ENCODE results near the gene LDLRAD4. TPM values are rescaled to one million over a fixed set of nuclear protein-coding genes. Genes with fewer than 3 reads are reported as not detected.

The LDLRAD4 gene
- total and polyA plus RNA-seq, 8 donors: 2.0 to 47.9 (median 9.0) TPM

GRCh38 chr18:13594551-13594950, 376.0 kb downstream of the LDLRAD4 start:
- no peak for DNase-seq
- intact Hi-C loops (cut with DNase I; ENCODE audit: low total_unique reads): no loop called here
- no peaks in the 10 kb centered on the region for H3K27me3 ChIP-seq
- no peak for TF ChIP-seq POLR2AphosphoS5 (IDR thresholded peaks at IDR 0.05)
- TF ChIP-seq POLR2A (IDR thresholded peaks at IDR 0.05): no peak
- no peak for TF ChIP-seq CTCF (IDR thresholded peaks at IDR 0.05)
- TF ChIP-seq EP300 (IDR thresholded peaks at IDR 0.05): no peak
- H3K27ac ChIP-seq: no peak overlapping the region
- no peaks in the 10 kb centered on the region for H3K36me3 ChIP-seq
- H3K9me3 ChIP-seq: peaks cover 11 to 39% (median 21%) of the 10 kb centered on the region in 4 donors
- no peaks in the 10 kb centered on the region for H3K4me1 ChIP-seq
- H3K4me3 ChIP-seq: no peak overlapping the region
- WGBS, 5 donors: 89 to 97% (median 95%) methylated on average over 2 of the region's 2 CpGs

DNA sequence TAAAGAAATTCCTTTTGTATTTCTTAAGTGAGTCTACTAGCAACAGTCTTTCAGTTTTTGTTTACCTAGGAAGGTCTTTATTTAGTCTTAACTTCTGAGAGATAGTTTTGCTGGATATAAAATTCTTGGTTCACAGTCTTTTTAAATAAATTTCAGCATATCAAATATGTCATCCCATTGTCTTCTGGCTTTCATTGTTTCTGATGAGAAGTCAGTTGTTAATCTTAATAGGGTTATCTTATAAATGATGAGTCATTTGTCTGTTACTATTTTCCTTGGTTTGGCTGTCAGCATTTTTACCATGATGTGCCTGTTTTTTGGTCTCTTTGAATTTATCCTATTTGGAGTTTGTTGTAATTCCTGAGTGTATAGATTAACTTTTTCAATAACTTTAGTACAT, 378.5 kb downstream of the LDLRAD4 start:
- Histone ChIP-seq H3K4me3 (no peak overlapping the region), H3K9me3 (peaks cover 11 to 39% (median 21%) of the 10 kb centered on the region in 4 donors), H3K36me3 (no peaks in the 10 kb centered on the region), H3K27ac (no peak overlapping the region), H3K4me1 (no peaks in the 10 kb centered on the region), H3K27me3 (no peaks in the 10 kb centered on the region)
- no peak for DNase-seq
- intact Hi-C loops (cut with DNase I; ENCODE audit: low total_unique reads): no loop called here
- no peak for TF ChIP-seq EP300 (IDR thresholded peaks at IDR 0.05)
- TF ChIP-seq POLR2AphosphoS5 (IDR thresholded peaks at IDR 0.05): no peak
- TF ChIP-seq CTCF (IDR thresholded peaks at IDR 0.05): no peak

DNA sequence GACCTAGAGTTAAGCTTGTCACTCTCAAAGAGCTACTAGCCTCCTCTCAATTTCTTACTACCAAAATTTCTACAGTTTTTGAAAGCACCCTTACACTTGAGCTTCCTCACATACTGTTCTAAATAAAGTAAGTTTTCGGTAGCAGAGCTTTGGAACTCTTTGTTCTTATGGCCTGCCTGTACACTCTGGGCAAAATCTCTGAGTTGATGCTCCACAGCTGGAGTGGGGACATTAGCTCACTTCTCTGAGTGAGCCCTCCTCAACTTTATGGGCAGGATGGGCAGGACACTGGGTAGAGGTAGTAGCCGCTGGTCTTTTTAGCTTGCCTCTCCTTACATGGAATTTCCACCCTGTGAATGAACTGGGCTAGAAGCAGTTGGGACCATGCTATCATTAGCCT, 380.0 kb downstream of the LDLRAD4 start:
- no peak for DNase-seq
- TF ChIP-seq CTCF (IDR thresholded peaks at IDR 0.05) (no peak), POLR2AphosphoS5 (IDR thresholded peaks at IDR 0.05) (no peak), EP300 (IDR thresholded peaks at IDR 0.05) (no peak), POLR2A (IDR thresholded peaks at IDR 0.05) (no peak)
- 91 to 99% (median 96%) methylated on average over 2 of the region's 2 CpGs for WGBS, 5 donors
- no peak overlapping the region for H3K4me3 ChIP-seq
- no peaks in the 10 kb centered on the region for H3K36me3 ChIP-seq
- intact Hi-C loops (cut with DNase I; ENCODE audit: low total_unique reads): no loop called here
- no peak overlapping the region for H3K27ac ChIP-seq
- H3K9me3 ChIP-seq: peaks cover 11 to 39% (median 21%) of the 10 kb centered on the region in 4 donors
- H3K4me1 ChIP-seq: no peaks in the 10 kb centered on the region
- H3K27me3 ChIP-seq: no peaks in the 10 kb centered on the region

GRCh38 chr18:13599031-13599430, 380.5 kb downstream of the LDLRAD4 start:
- DNase-seq: no peak
- TF ChIP-seq EP300 (IDR thresholded peaks at IDR 0.05) (no peak), POLR2A (IDR thresholded peaks at IDR 0.05) (no peak), CTCF (IDR thresholded peaks at IDR 0.05) (no peak), POLR2AphosphoS5 (IDR thresholded peaks at IDR 0.05) (no peak)
- Histone ChIP-seq H3K4me1 (no peaks in the 10 kb centered on the region), H3K36me3 (no peaks in the 10 kb centered on the region), H3K27me3 (no peaks in the 10 kb centered on the region), H3K4me3 (no peak overlapping the region), H3K9me3 (peaks cover 11 to 39% (median 21%) of the 10 kb centered on the region in 4 donors), H3K27ac (no peak overlapping the region)
- intact Hi-C loops (cut with DNase I; ENCODE audit: low total_unique reads): no loop called here
- WGBS, 5 donors: 73 to 100% (median 85%) methylated on average over 1 of the region's 1 CpG

Data from stomach (tissue), 9 donors.